ENCODE results near the gene KLHL29. TPM values are rescaled to one million over a fixed set of nuclear protein-coding genes. Genes with fewer than 3 reads are reported as not detected.

The KLHL29 gene
- total and polyA plus RNA-seq, 2 of the 13 experiments (the other 11 are each of a cell fraction or from before 2014, with no cell fraction given) = 0.01 TPM; not detected in 1

DNA sequence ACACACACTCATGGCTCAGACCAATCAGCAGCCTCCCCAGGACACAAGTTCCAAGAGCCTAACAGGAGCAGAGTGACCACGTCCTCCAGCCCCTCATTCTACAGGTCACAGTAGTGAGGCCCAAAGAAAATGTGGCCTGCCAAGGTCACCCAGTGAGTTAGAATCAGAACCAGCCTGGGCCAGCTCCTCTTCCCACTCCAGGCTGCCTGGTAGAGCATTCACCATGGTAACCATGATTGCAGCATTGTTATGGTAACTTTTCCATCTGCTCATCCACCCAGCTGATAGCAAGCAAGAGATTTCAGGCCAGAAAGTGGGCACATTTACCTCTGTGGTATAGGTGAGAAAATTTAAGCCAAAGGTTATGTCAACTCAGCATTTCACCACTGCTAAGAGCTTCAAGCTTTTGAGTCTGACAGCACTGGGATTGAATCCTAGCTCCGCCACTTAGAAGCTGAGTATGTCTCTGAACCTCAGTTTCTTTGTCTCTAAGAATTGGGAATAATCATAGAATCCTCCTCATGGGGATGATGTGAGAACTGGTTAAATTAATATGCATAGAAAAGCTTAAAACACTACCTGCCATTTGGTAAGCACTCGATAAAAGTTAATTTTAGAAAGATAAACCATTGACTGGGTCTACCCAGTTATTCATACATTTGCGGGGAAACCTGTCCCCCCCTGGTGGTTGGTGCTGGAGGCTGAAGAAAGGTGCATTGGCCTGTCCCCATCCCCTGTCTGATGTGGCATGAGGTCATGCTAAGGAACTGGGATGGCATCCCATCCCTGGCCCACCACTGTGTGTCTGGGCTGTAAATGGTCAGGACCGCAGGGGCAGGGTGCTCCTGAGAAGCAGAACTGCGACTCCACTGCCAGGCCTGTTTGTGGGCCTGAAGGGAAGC lies 181.5 kb downstream of the KLHL29 start:
- ATAC-seq = peak; percentile 73
- H2AFZ ChIP-seq (ENCODE audit: low read length) = no peak overlapping the region
- in situ Hi-C loops (cut with HindIII; ENCODE audit: extremely low pct_ligation_motif_present, low pct_unique_long_range_greater_than_20kb) = no loop called here
- intact Hi-C loops (cut with micrococcal nuclease; ENCODE audit: unreplicated experiment) = loop anchor here (2.0 kb wide), 1 partner anchor 60 kb away; no protein-coding TSS in a partner anchor
- no peaks in the 10 kb centered on the region for H3K9me3 ChIP-seq (ENCODE audit: low read length)
- no peaks in the 10 kb centered on the region for H3K36me3 ChIP-seq (replicated peaks in 1 of 2; ENCODE audit: control insufficient read depth in 1 of 2, insufficient read depth in 2 of 2, low read length in 2 of 2)
- no peaks in the 10 kb centered on the region for H3K4me1 ChIP-seq (ENCODE audit: insufficient read depth, low read length)
- H3K27me3 ChIP-seq (ENCODE audit: control insufficient read depth in 1 of 2, insufficient read depth in 2 of 2, low read length in 2 of 2) = peaks cover 2 to 56% of the 10 kb centered on the region in 2 experiments; a peak in 4 of 5 replicates
- H3K4me2 ChIP-seq (ENCODE audit: low read depth, low read length) = no peak overlapping the region
- peak; percentile 64 for FAIRE-seq
- no peaks in the 10 kb centered on the region for H3K79me2 ChIP-seq (ENCODE audit: insufficient read depth, low read length)
- TF ChIP-seq ZNF543 (CRISPR knock-in tag; IDR thresholded peaks at IDR 0.05) = no peak
- peak; percentile 92 to 96 for TF ChIP-seq MAFK (conservative IDR thresholded peaks at IDR 0.05 in 1 of 2, IDR thresholded peaks at IDR 0.05 in 1 of 2; ENCODE audit: low read length in 2 of 2)
- TF ChIP-seq, protein P1, sequence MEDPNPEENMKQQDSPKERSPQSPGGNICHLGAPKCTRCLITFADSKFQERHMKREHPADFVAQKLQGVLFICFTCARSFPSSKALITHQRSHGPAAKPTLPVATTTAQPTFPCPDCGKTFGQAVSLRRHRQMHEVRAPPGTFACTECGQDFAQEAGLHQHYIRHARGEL (CRISPR knock-in tag; IDR thresholded peaks at IDR 0.05) = peak; percentile 88; the same call in 1 of the 2 replicates
- TF ChIP-seq MAFF (IDR thresholded peaks at IDR 0.05; ENCODE audit: low read depth, low read length) = peak; percentile 94
- TF ChIP-seq SMC3 (IDR thresholded peaks at IDR 0.05; ENCODE audit: low read length) = peak; percentile 44
- TF ChIP-seq ATF7 (IDR thresholded peaks at IDR 0.05) = 0 out of 2 replicates have a peak, but pooled peaks have one; percentile 9
- TF ChIP-seq ATF7 (CRISPR knock-in tag; IDR thresholded peaks at IDR 0.05) = no peak
- peak; percentile 55 for TF ChIP-seq STAG1 (CRISPR knock-in tag; IDR thresholded peaks at IDR 0.05)
- peak; percentile 52 for TF ChIP-seq CTCF (CRISPR knock-in tag; IDR thresholded peaks at IDR 0.05)
- TF ChIP-seq, protein P2, sequence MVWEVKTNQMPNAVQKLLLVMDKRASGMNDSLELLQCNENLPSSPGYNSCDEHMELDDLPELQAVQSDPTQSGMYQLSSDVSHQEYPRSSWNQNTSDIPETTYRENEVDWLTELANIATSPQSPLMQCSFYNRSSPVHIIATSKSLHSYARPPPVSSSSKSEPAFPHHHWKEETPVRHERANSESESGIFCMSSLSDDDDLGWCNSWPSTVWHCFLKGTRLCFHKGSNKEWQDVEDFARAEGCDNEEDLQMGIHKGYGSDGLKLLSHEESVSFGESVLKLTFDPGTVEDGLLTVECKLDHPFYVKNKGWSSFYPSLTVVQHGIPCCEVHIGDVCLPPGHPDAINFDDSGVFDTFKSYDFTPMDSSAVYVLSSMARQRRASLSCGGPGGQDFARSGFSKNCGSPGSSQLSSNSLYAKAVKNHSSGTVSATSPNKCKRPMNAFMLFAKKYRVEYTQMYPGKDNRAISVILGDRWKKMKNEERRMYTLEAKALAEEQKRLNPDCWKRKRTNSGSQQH (CRISPR knock-in tag; IDR thresholded peaks at IDR 0.05; ENCODE audit: low read depth) = no peak
- H3K4me3 ChIP-seq (replicated peaks in 1 of 3; ENCODE audit: insufficient read depth in 1 of 3, low read depth in 2 of 3, low read length in 3 of 3) = no peak overlapping the region
- 34% methylated on average over 6 of the region's 6 CpGs for WGBS (ENCODE audit: low lambda C conversion rate)
- peak; percentile 24 for DNase-seq (ENCODE audit: low spot score)
- ChIA-PET CTCF (ENCODE audit: low intra/inter-chr PET ratio, low total read pairs) (no interaction called here), POLR2A (no interaction called here)
- H3K27ac ChIP-seq (ENCODE audit: extremely low read length, insufficient read depth, low read length) = no peak overlapping the region
- no peak overlapping the region for H3K9ac ChIP-seq (ENCODE audit: insufficient read depth, low read depth, low read length)
- BruUV-seq (replicated peaks) = no TSS peak
- no peaks in the 10 kb centered on the region for H4K20me1 ChIP-seq (ENCODE audit: insufficient read depth, low read length)

All from HepG2 (cell line).